ENCODE data around the gene PTK7.

The PTK7 gene

GRCh38 chr6:43050981-43051380 lies 25.1 kb upstream of the PTK7 start:
- no peak overlapping the region for H2BK12ac ChIP-seq (ENCODE audit: low read length)
- no peaks in the 10 kb centered on the region for H3K9me3 ChIP-seq (replicated peaks in 1 of 2; ENCODE audit: control insufficient read depth in 2 of 2, insufficient read depth in 1 of 2, low read depth in 1 of 2, low read length in 2 of 2)
- H3K14ac ChIP-seq (ENCODE audit: low read length): no peak overlapping the region
- H3K23ac ChIP-seq (ENCODE audit: low read depth, low read length, poor library complexity): no peak overlapping the region
- no peak overlapping the region for H3K27ac ChIP-seq (replicated peaks; ENCODE audit: low read length)
- no peak overlapping the region for H4K8ac ChIP-seq (ENCODE audit: low read depth, low read length)
- no peak overlapping the region for H3K4ac ChIP-seq (ENCODE audit: low read length)
- no peak overlapping the region for H3K18ac ChIP-seq (ENCODE audit: low read length)
- H3K9ac ChIP-seq (ENCODE audit: low read depth, low read length, poor library complexity): no peak overlapping the region
- H4K91ac ChIP-seq (ENCODE audit: low read depth, low read length, poor library complexity): no peak overlapping the region
- H3K4me1 ChIP-seq (ENCODE audit: control insufficient read depth in 2 of 2, insufficient read depth in 1 of 2, low read depth in 1 of 2, low read length in 2 of 2): peaks cover 4 to 6% of the 10 kb centered on the region in 2 donors
- H3K79me1 ChIP-seq (ENCODE audit: low read depth, low read length): peaks cover 3% of the 10 kb centered on the region
- no peak overlapping the region for H2BK120ac ChIP-seq (ENCODE audit: low read depth, low read length)
- no peak overlapping the region for H2AK5ac ChIP-seq (ENCODE audit: low read depth, low read length)
- no peak for DNase-seq (ENCODE audit: low spot score)
- peaks cover 44 to 75% of the 10 kb centered on the region in 2 donors for H3K36me3 ChIP-seq (replicated peaks in 1 of 2; ENCODE audit: control insufficient read depth in 2 of 2, insufficient read depth in 2 of 2, low read length in 2 of 2)
- H3K4me2 ChIP-seq (ENCODE audit: insufficient read depth, low read length, poor library complexity, severe bottlenecking): no peak overlapping the region
- no peak overlapping the region for H2AFZ ChIP-seq (ENCODE audit: low read length)
- WGBS, 2 donors (ENCODE audit: extremely low coverage in 2 of 2, insufficient read length in 2 of 2, insufficient replicate concordance in 1 of 2): no CpG with 5 or more reads among the region's 17 CpGs
- H2BK5ac ChIP-seq (ENCODE audit: low read length): no peak overlapping the region
- H3K27me3 ChIP-seq (ENCODE audit: control insufficient read depth in 3 of 3, insufficient read depth in 3 of 3, low read depth in 1 of 3, low read length in 3 of 3): no peaks in the 10 kb centered on the region
- H2BK15ac ChIP-seq (ENCODE audit: low read length): no peak overlapping the region
- H3K4me3 ChIP-seq (ENCODE audit: low read length in 2 of 2): no peak overlapping the region

DNA sequence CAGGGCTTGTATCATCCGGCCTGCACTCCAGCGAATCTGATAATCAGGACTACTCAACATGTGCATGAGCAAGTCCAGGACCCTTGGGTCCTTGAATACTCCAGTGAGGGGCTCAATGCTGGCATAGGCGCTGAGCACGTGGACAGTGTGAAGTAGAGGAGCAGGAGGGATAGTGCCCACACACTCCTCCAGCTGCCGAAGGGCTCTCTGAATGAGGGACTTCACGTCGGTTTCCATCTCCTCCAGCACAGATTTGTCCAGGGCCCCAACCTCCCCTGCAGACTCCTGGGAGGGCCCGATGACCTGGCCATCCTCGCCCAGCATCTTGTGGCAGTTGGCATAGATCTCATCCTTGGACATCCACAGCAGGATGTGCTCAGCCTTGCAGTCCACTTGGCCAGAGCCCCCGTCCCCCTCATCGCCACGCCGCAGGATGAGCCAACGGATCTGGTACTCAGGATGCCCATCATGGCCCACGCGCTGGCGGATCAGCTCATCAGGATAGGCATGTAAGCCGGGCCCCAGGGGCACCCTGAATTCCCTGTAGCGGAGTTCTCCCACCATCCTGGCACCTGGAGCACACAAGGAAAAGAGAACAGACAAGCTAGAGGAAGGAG lies 23.8 kb upstream of the PTK7 start:
- Histone ChIP-seq H3K36me3 (replicated peaks in 1 of 2; ENCODE audit: control insufficient read depth in 2 of 2, insufficient read depth in 2 of 2, low read length in 2 of 2) (peaks cover 34 to 68% of the 10 kb centered on the region in 2 donors), H3K4me3 (ENCODE audit: low read length in 2 of 2) (peak overlapping the region in 1 of 2 donors; percentile 87), H2BK12ac (ENCODE audit: low read length) (no peak overlapping the region), H3K27me3 (ENCODE audit: control insufficient read depth in 3 of 3, insufficient read depth in 3 of 3, low read depth in 1 of 3, low read length in 3 of 3) (no peaks in the 10 kb centered on the region), H3K27ac (replicated peaks; ENCODE audit: low read length) (no peak overlapping the region), H3K9me3 (replicated peaks in 1 of 2; ENCODE audit: control insufficient read depth in 2 of 2, insufficient read depth in 1 of 2, low read depth in 1 of 2, low read length in 2 of 2) (no peaks in the 10 kb centered on the region), H3K14ac (ENCODE audit: low read length) (no peak overlapping the region), H2AK5ac (ENCODE audit: low read depth, low read length) (peak overlapping the region; percentile 91), H3K18ac (ENCODE audit: low read length) (no peak overlapping the region), H2BK5ac (ENCODE audit: low read length) (no peak overlapping the region), H3K4ac (ENCODE audit: low read length) (no peak overlapping the region), H3K79me1 (ENCODE audit: low read depth, low read length) (peaks cover 3% of the 10 kb centered on the region), H3K9ac (ENCODE audit: low read depth, low read length, poor library complexity) (peak overlapping the region; percentile 98), H4K91ac (ENCODE audit: low read depth, low read length, poor library complexity) (no peak overlapping the region), H4K8ac (ENCODE audit: low read depth, low read length) (no peak overlapping the region), H2BK15ac (ENCODE audit: low read length) (no peak overlapping the region), H2BK120ac (ENCODE audit: low read depth, low read length) (no peak overlapping the region), H3K23ac (ENCODE audit: low read depth, low read length, poor library complexity) (peak overlapping the region; percentile 28), H3K4me1 (ENCODE audit: control insufficient read depth in 2 of 2, insufficient read depth in 1 of 2, low read depth in 1 of 2, low read length in 2 of 2) (peaks cover 4 to 6% of the 10 kb centered on the region in 2 donors), H2AFZ (ENCODE audit: low read length) (no peak overlapping the region), H3K4me2 (ENCODE audit: insufficient read depth, low read length, poor library complexity, severe bottlenecking) (no peak overlapping the region)
- no peak for DNase-seq (ENCODE audit: low spot score)
- no CpG with 5 or more reads among the region's 19 CpGs for WGBS, 2 donors (ENCODE audit: extremely low coverage in 2 of 2, insufficient read length in 2 of 2, insufficient replicate concordance in 1 of 2)

DNA sequence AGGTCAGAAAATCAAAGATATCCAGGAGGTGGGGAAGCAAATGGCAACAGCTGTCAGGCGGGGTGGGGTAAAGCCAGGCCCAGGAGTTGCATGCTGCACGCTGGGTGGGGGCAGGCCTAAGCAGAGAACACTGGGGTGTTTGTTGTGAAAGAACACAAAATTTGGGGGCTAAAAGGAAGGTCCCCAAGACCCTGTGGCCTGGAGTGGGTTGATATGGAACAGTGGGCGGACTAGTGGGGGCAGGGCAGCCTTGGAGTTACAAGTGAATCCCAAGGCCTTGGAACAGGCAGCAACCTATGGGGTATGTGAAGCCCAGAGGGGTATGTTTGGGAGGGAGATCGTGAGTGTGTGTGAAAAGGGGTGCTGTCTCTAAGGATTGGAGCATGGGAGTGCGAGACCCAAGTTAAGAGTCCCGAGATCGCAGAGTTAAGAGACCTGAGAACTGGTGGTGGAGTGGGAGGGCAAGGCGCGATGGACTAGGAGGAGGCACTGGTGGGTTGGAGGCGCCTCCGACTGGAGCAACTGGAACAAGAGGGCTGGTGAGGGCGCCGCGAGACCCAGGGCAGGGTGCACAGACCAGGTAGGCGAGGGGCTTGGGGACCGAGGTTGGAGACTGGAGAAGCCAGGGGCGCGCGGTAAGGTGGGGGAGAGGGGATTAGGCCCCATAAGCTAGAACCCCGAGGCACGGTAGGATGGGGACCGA lies 23.1 kb upstream of the PTK7 start:
- H3K4me1 ChIP-seq (ENCODE audit: control insufficient read depth in 2 of 2, insufficient read depth in 1 of 2, low read depth in 1 of 2, low read length in 2 of 2): peaks cover 4 to 6% of the 10 kb centered on the region in 2 donors
- H3K27ac ChIP-seq (replicated peaks; ENCODE audit: low read length): peak overlapping the region; percentile 86
- peak overlapping the region; percentile 98 for H3K9ac ChIP-seq (ENCODE audit: low read depth, low read length, poor library complexity)
- no CpG with 5 or more reads among the region's 22 CpGs for WGBS, 2 donors (ENCODE audit: extremely low coverage in 2 of 2, insufficient read length in 2 of 2, insufficient replicate concordance in 1 of 2)
- H4K91ac ChIP-seq (ENCODE audit: low read depth, low read length, poor library complexity): peak overlapping the region; percentile 48
- peak overlapping the region; percentile 71 for H3K4me2 ChIP-seq (ENCODE audit: insufficient read depth, low read length, poor library complexity, severe bottlenecking)
- H3K4me3 ChIP-seq (ENCODE audit: low read length in 2 of 2): peak overlapping the region; percentile 87 to 92
- H3K27me3 ChIP-seq (ENCODE audit: control insufficient read depth in 3 of 3, insufficient read depth in 3 of 3, low read depth in 1 of 3, low read length in 3 of 3): no peaks in the 10 kb centered on the region
- H2BK12ac ChIP-seq (ENCODE audit: low read length): no peak overlapping the region
- peaks cover 3% of the 10 kb centered on the region for H3K79me1 ChIP-seq (ENCODE audit: low read depth, low read length)
- peaks cover 31 to 66% of the 10 kb centered on the region in 2 donors for H3K36me3 ChIP-seq (replicated peaks in 1 of 2; ENCODE audit: control insufficient read depth in 2 of 2, insufficient read depth in 2 of 2, low read length in 2 of 2)
- H2AFZ ChIP-seq (ENCODE audit: low read length): peak overlapping the region; percentile 86
- peak overlapping the region; percentile 72 for H3K14ac ChIP-seq (ENCODE audit: low read length)
- peak overlapping the region; percentile 86 for H3K4ac ChIP-seq (ENCODE audit: low read length)
- H2BK120ac ChIP-seq (ENCODE audit: low read depth, low read length): peak overlapping the region; percentile 35
- H2AK5ac ChIP-seq (ENCODE audit: low read depth, low read length): peak overlapping the region; percentile 91
- no peaks in the 10 kb centered on the region for H3K9me3 ChIP-seq (replicated peaks in 1 of 2; ENCODE audit: control insufficient read depth in 2 of 2, insufficient read depth in 1 of 2, low read depth in 1 of 2, low read length in 2 of 2)
- no peak for DNase-seq (ENCODE audit: low spot score)
- peak overlapping the region; percentile 84 for H2BK5ac ChIP-seq (ENCODE audit: low read length)
- peak overlapping the region; percentile 70 for H4K8ac ChIP-seq (ENCODE audit: low read depth, low read length)
- H2BK15ac ChIP-seq (ENCODE audit: low read length): peak overlapping the region; percentile 13
- H3K23ac ChIP-seq (ENCODE audit: low read depth, low read length, poor library complexity): peak overlapping the region; percentile 98
- peak overlapping the region; percentile 89 for H3K18ac ChIP-seq (ENCODE audit: low read length)

- H3K14ac ChIP-seq (ENCODE audit: low read length): peak within 1 kb of the TSS; percentile 72
- peak within 1 kb of the TSS; percentile 91 for H2AK5ac ChIP-seq (ENCODE audit: low read depth, low read length)
- peak within 1 kb of the TSS; percentile 86 for H2AFZ ChIP-seq (ENCODE audit: low read length)
- H3K27ac ChIP-seq (replicated peaks; ENCODE audit: low read length): peak within 1 kb of the TSS; percentile 86
- peaks cover 7% of the 10 kb centered on the region for H3K79me1 ChIP-seq (ENCODE audit: low read depth, low read length)
- peak; percentile 72 for DNase-seq (ENCODE audit: low spot score)
- H3K36me3 ChIP-seq (replicated peaks in 1 of 2; ENCODE audit: control insufficient read depth in 2 of 2, insufficient read depth in 2 of 2, low read length in 2 of 2): peaks cover 28 to 64% of the 10 kb centered on the region in 2 donors
- peak within 1 kb of the TSS; percentile 98 for H3K9ac ChIP-seq (ENCODE audit: low read depth, low read length, poor library complexity)
- H2BK120ac ChIP-seq (ENCODE audit: low read depth, low read length): peak within 1 kb of the TSS; percentile 35
- peak within 1 kb of the TSS; percentile 71 for H3K4me2 ChIP-seq (ENCODE audit: insufficient read depth, low read length, poor library complexity, severe bottlenecking)
- peak within 1 kb of the TSS; percentile 48 for H4K91ac ChIP-seq (ENCODE audit: low read depth, low read length, poor library complexity)
- peak within 1 kb of the TSS; percentile 89 for H3K18ac ChIP-seq (ENCODE audit: low read length)
- H3K4me3 ChIP-seq (ENCODE audit: low read length in 2 of 2): peak within 1 kb of the TSS; percentile 87 to 92
- no peaks in the 10 kb centered on the region for H3K27me3 ChIP-seq (ENCODE audit: control insufficient read depth in 3 of 3, insufficient read depth in 3 of 3, low read depth in 1 of 3, low read length in 3 of 3)
- peak within 1 kb of the TSS; percentile 84 for H2BK5ac ChIP-seq (ENCODE audit: low read length)
- peak within 1 kb of the TSS; percentile 13 for H2BK15ac ChIP-seq (ENCODE audit: low read length)
- no peak within 1 kb of the TSS for H2BK12ac ChIP-seq (ENCODE audit: low read length)
- peak within 1 kb of the TSS; percentile 86 for H3K4ac ChIP-seq (ENCODE audit: low read length)
- peak within 1 kb of the TSS; percentile 98 for H3K23ac ChIP-seq (ENCODE audit: low read depth, low read length, poor library complexity)
- peak within 1 kb of the TSS; percentile 70 for H4K8ac ChIP-seq (ENCODE audit: low read depth, low read length)
- peaks cover 9 to 10% of the 10 kb centered on the region in 2 donors for H3K4me1 ChIP-seq (ENCODE audit: control insufficient read depth in 2 of 2, insufficient read depth in 1 of 2, low read depth in 1 of 2, low read length in 2 of 2)
- WGBS, 2 donors (ENCODE audit: extremely low coverage in 2 of 2, insufficient read length in 2 of 2, insufficient replicate concordance in 1 of 2): 100% methylated on average over 2 of the region's 45 CpGs; no CpG with 5 or more reads in 1 of the 2 donors
- no peaks in the 10 kb centered on the region for H3K9me3 ChIP-seq (replicated peaks in 1 of 2; ENCODE audit: control insufficient read depth in 2 of 2, insufficient read depth in 1 of 2, low read depth in 1 of 2, low read length in 2 of 2)
Measured at GRCh38 chr6:43053545-43054205, 22.4 kb upstream of the PTK7 start, which contains the start of gene CUL7. Gene CUL7 (minus strand): TSS chr6:43053851. CDS start chr6:43052788, 1,063 bp downstream.
